Metanephros (tissue), 2 donors: ENCODE measurements around the gene SVOP. TPM values are rescaled to one million over a fixed set of nuclear protein-coding genes. Genes with fewer than 3 reads are reported as not detected.

ENCODE experiments used
- small RNA-seq: library from RNA; depleted of rRNA; stranded (forward); fragments of <200 nt; gene quantifications from one replicate; pipeline ENCODE3, GENCODE V24; 2014; ENCODE audit warnings: low replicate concordance
- total RNA-seq: library from RNA; depleted of rRNA; stranded (reverse); fragments of >200 nt; gene quantifications from one replicate; pipeline ENCODE4 v1.2.3, GENCODE V29; 2014

Gene SVOP, protein sequence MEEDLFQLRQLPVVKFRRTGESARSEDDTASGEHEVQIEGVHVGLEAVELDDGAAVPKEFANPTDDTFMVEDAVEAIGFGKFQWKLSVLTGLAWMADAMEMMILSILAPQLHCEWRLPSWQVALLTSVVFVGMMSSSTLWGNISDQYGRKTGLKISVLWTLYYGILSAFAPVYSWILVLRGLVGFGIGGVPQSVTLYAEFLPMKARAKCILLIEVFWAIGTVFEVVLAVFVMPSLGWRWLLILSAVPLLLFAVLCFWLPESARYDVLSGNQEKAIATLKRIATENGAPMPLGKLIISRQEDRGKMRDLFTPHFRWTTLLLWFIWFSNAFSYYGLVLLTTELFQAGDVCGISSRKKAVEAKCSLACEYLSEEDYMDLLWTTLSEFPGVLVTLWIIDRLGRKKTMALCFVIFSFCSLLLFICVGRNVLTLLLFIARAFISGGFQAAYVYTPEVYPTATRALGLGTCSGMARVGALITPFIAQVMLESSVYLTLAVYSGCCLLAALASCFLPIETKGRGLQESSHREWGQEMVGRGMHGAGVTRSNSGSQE
- total RNA-seq, result 0.12 TPM

DNA sequence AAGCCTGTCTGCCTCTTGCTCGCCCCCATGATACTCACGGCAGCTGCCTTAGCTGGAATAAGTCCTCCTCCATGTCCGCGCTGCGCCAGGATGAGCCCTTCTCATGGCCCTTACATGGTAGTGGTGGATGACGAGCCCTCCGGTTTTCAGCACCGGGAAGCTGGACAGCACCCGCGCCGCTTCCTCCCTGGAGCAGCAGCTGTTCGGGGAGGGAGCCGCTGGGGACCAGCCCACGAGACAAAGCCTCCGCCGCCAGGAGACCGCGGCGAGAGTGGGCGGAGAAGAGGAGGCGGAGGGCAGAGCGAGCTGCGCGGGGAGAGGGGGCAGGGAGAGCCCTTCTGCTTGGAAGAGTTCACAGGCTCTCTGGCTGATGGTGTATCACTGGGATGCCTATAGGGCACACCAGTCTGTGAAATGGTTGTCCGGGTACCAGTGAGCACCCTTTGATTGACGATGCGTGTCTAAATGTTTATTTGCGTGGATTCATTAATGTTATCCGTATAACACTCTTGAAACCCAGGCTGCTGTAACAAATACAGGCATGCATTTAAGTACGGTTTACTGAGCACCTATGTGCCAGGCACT is at the start of gene SVOP:
Gene SVOP (minus strand): TSS at position 273 of the 585 bp plus-strand sequence. CDS start 200 bp downstream, at position 73.

DNA sequence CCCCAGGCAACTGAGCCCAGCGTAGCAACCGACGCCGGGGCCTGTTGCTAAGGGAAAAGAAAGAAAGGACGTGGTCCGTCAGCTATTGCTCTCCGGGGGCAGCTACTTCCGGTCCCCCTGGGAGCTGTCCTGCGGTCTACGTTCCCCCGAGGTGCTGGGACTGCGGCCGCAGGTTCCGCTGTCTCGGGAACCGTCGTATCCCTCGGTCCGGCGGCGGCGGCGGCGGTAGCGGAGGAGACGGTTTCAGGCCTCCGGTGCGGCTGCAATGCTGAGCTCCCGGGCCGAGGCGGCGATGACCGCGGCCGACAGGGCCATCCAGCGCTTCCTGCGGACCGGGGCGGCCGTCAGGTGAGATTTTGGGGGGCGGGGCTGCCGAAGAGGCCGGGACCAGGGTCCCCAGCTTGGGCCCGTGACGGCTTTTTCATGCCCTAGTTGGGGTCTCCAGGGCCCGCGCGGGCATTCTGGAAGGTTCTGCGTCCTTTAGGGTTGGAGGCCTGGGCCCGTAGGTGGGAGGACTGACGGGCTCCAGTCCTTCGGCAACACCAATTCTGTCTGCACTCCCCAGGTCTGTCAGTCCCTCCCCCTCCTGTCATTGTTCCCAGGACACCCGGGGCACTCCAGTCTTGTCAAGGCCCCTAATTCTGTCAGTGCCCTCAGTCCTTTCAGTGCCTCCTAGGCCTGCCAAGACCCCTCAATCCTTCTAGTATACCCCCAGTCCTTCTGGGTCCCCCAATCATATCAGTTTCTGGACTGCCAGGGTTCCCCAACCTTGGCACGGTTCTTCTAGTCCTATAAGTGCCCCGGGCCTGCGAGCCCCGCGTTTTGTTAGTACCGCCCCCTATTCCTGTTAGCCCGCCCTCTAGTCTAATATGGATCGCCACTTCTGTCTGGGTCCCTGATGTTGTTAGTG is 31.8 kb upstream of the SVOP start, which contains the start of gene USP30:
Gene USP30 (plus strand): TSS at position 163 of the 910 bp plus-strand sequence. CDS start 103 bp downstream, at position 266.

DNA sequence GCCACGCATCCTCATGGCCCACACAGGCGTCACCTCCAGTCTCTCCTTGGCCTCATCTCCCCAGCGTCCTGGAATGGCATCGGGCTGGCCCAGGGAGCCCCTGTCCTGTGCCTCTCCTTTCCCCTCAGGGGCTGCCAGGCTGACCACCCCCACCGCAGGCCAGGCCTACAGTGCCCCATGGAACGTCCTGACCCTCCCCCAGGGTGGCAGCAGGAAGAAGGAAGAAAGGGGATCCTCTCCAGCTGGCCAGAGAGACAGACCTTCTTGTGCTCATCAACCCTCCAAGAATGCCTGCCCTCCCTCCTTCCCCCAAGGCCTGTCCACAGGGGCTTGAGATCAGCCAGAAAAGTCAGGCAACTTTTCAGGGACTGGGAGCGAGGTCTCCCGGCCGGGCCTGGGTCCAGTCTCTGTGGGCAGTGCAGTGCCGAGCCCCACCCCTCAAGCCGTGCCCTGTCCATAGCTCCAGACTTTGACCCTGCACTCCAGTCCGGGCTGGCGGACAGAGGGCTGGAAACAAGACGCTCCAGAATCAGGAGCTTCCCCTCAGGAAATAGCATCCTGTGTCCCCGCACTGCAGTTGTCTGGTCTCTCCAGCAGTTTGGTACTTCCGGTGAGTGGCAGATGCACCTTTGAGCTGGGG is 141.1 kb downstream of the SVOP start, which contains the start of gene DAO:
Gene DAO (plus strand): TSS at position 478 of the 640 bp plus-strand sequence. CDS start 4,915 bp downstream, outside the sequence.

Small RNA genes lying within 50 kb of the gene (small RNA-seq; reads per million reads assigned to genes)
- gene AC190387.1 (not detected), gene RNA5SP372 (not detected), gene RNU6-361P (not detected)

Other genes starting within 250 kb of the SVOP start
- 29.5 TPM for gene SSH1, start 163.5 kb downstream of the SVOP start, total RNA-seq
- 0.53 TPM for gene DAO, start 141.0 kb downstream of the SVOP start, total RNA-seq
- 18.2 TPM for gene USP30, start 31.5 kb upstream of the SVOP start, total RNA-seq
- 22.1 TPM for gene ALKBH2, start 72.4 kb upstream of the SVOP start, total RNA-seq
- 47.3 TPM for gene UNG, start 76.5 kb upstream of the SVOP start, total RNA-seq
- 54.4 TPM for gene ACACB, start 95.5 kb upstream of the SVOP start, total RNA-seq